Psoas muscle (tissue), 8 donors: ENCODE data around the gene DDX17. TPM values are rescaled to one million over a fixed set of nuclear protein-coding genes. Genes with fewer than 3 reads are reported as not detected.

Experiments used
- ATAC-seq, 4 donors: fragments of 200-7000 bp; cut with Tn5 transposase; one replicate each; pipeline ENCODE4 v1.9.1; 2020; ENCODE audit warnings: moderate library complexity in 3 of 4, mild to moderate bottlenecking in 2 of 4
- DNase-seq, 2 donors: peaks; one replicate each; pipeline ENCODE4 v3.0.0-alpha.2; 2020
- H3K27ac ChIP-seq: fragments of 200-600 bp; one replicate; pipeline ENCODE4 v1.8.0; 2022
- H3K27me3 ChIP-seq, 3 donors: fragments of 200-600 bp in 1 of 3; one replicate each; pipeline versions ENCODE4 v1.6.1 to v1.8.0; 2013 to 2022; ENCODE audit warnings: low read length in 2 of 3, mild to moderate bottlenecking in 2 of 3, moderate library complexity in 1 of 3; ENCODE audit not compliant: insufficient read depth in 3 of 3
- H3K36me3 ChIP-seq, 2 donors: fragments of 200-600 bp in 1 of 2; one replicate each; pipeline versions ENCODE4 v1.6.1 to v1.8.0; 2013 to 2022; ENCODE audit warnings: low read depth in 1 of 2, mild to moderate bottlenecking in 1 of 2, moderate library complexity in 1 of 2; ENCODE audit not compliant: insufficient read depth in 1 of 2
- H3K4me1 ChIP-seq: fragments of 200-600 bp; one replicate; pipeline ENCODE4 v1.8.0; 2022
- H3K4me3 ChIP-seq: fragments of 200-600 bp; one replicate; pipeline ENCODE4 v1.8.0; 2022; ENCODE audit warnings: mild to moderate bottlenecking
- H3K9me3 ChIP-seq: fragments of 200-600 bp; one replicate; pipeline ENCODE4 v1.8.0; 2022
- WGBS, 3 donors: extraction: QIAGEN DNeasy Blood & Tissue Kit; methylation state at CpG; one replicate each; pipeline versions ENCODE4 v1.1.6 to v1.1.7; 2013; 5-methylcytosine and 5-hydroxymethylcytosine counted together
- intact Hi-C, 2 donors: fragments of 100-400 bp; cut with DNase I; formaldehyde crosslinking; loops; one replicate each; pipeline versions ENCODE4 v1.11.0 to v1.14.2; 2022
- polyA plus RNA-seq, 3 donors: library from polyadenylated mRNA; stranded (reverse); fragments of 200-250 nt; gene quantifications; one replicate each; pipeline ENCODE4 v1.2.3, GENCODE V29; 2013
- total RNA-seq, 4 donors: library from RNA; stranded (reverse); fragmentation: NEBNext Ultra II Directional in 2 of 4; extraction: Animal tissue kit (Norgen Biotek cat#: 25700) in 2 of 4; gene quantifications; one replicate each; pipeline versions ENCODE4 v1.2.1 to v1.2.4, GENCODE V29; 2021 to 2023
- TF ChIP-seq, protein P1 (sequence below): fragments of 200-600 bp; IDR thresholded peaks from one replicate; pipeline ENCODE4 v1.8.0; 2022; ENCODE audit warnings: antibody characterized with exemption
- donor health status: healthy with polysubstance abuse.
- donor health status: DM: no; HTN: no; CAD: no; lungs with moderate emphysema.
- donor health status: Bipolar disorder and iron deficiency.
- donor health status: healthy.
- donor health status: DM: yes; HTN: yes; CAD: no.
- donor health status: DM: no; HTN: no; CAD: no.
- donor health status: DM: no; HTN: no; CAD: no.
- donor health status: DM: yes; HTN: yes; CAD: no.

DDX17 gene
- total and polyA plus RNA-seq, 7 donors = 41.4 to 173 (median 127) TPM

DNA sequence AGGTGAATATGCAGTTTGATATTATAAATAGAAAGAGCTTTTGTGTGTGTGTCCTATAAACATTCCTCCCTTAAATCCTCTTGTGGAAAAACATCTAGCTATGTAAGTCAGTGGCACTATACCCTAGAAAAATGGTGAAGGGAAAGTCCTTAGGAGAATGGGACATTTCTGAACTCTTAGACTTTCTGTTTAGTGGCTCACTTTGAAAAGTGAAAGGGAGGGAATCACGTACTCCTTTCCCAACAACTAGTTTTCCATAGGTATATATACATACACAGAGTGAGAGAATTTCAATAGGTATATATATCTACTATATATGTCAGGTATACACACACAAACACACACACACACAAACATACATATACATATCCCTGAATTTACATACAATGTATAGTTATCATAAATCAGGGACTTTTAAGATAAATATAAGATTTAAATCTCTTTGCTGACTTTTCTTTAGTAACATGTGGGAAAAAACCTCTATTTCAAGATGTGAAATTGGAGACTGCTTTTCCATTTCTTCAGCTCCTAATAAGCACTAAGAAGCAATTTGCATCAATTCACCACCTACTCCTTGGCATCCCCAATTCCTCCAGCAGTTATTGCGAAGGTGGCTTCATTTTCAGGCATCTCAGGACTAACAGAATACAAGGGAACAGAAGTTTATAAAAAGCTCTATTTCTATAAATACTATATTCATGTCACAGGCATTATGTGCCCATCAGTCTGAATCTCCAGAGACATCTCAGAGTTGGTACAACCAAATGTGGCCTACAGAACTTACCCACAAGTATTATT lies 13.5 kb upstream of the DDX17 start:
- ATAC-seq (no peak), DNase-seq (no peak)
- intact Hi-C loops = no loop called here
- no peaks in the 10 kb centered on the region for H3K4me1 ChIP-seq
- no peaks in the 10 kb centered on the region for H3K27me3 ChIP-seq
- H3K4me3 ChIP-seq = no peak overlapping the region
- H3K27ac ChIP-seq = no peak overlapping the region
- H3K9me3 ChIP-seq = no peaks in the 10 kb centered on the region
- no peaks in the 10 kb centered on the region for H3K36me3 ChIP-seq
- WGBS, 3 donors = 96 to 99% (median 96%) methylated on average over 2 of the region's 2 CpGs
- TF ChIP-seq, protein P1, sequence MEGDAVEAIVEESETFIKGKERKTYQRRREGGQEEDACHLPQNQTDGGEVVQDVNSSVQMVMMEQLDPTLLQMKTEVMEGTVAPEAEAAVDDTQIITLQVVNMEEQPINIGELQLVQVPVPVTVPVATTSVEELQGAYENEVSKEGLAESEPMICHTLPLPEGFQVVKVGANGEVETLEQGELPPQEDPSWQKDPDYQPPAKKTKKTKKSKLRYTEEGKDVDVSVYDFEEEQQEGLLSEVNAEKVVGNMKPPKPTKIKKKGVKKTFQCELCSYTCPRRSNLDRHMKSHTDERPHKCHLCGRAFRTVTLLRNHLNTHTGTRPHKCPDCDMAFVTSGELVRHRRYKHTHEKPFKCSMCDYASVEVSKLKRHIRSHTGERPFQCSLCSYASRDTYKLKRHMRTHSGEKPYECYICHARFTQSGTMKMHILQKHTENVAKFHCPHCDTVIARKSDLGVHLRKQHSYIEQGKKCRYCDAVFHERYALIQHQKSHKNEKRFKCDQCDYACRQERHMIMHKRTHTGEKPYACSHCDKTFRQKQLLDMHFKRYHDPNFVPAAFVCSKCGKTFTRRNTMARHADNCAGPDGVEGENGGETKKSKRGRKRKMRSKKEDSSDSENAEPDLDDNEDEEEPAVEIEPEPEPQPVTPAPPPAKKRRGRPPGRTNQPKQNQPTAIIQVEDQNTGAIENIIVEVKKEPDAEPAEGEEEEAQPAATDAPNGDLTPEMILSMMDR = no peak

DNA sequence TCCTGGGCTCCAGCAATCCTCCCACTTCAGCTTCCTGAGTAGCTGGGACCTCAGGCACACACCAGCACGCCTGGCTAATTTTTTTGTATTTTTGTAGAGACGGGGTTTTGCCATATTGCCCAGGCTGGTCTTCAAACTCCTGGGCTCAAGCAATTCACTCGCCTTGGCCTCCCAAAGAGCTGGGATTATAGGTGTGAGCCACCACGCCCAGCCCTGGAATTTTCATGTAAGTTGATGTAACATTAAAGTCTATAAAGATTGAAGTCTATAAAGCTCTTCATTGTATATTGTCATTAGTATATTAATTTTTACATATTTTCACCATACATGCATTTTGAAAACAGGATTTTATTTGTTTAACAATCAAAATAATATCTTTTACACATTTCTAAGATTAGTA lies 12.5 kb upstream of the DDX17 start:
- H3K4me3 ChIP-seq = no peak overlapping the region
- intact Hi-C loops = no loop called here
- TF ChIP-seq, protein P1 = no peak
- no peaks in the 10 kb centered on the region for H3K9me3 ChIP-seq
- H3K36me3 ChIP-seq = no peaks in the 10 kb centered on the region
- no peaks in the 10 kb centered on the region for H3K27me3 ChIP-seq
- 93 to 97% (median 94%) methylated on average over 4 of the region's 4 CpGs for WGBS, 3 donors
- no peaks in the 10 kb centered on the region for H3K4me1 ChIP-seq
- ATAC-seq (no peak), DNase-seq (no peak)
- H3K27ac ChIP-seq = no peak overlapping the region

DNA sequence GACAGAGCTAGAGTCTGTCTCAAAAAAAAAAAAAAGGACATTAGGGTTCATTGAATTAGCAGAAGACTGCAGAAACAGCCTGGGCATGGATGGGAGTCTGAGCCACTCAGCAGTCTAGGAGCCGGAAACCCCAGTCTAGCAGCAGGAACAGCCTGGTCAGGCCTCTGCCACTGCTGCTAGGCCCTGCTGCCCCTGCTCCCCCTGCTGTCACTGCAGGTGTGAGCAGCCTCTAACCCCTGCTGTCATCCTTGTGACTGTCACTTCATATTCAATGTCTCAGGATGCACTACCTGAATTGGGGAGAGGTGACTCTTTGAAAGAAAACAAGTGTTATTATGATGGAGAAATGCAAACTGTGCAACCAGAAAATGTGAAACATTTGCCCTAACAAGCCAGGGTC lies 7.0 kb upstream of the DDX17 start:
- no peak for DNase-seq
- H3K27me3 ChIP-seq = no peaks in the 10 kb centered on the region
- ATAC-seq = no peak
- intact Hi-C loops = no loop called here
- H3K4me1 ChIP-seq = no peaks in the 10 kb centered on the region
- H3K27ac ChIP-seq = no peak overlapping the region
- TF ChIP-seq, protein P1 = no peak
- no peak overlapping the region for H3K4me3 ChIP-seq
- no peaks in the 10 kb centered on the region for H3K36me3 ChIP-seq
- WGBS, 3 donors = 67 to 91% (median 83%) methylated on average over 1 of the region's 1 CpG
- no peaks in the 10 kb centered on the region for H3K9me3 ChIP-seq

DNA sequence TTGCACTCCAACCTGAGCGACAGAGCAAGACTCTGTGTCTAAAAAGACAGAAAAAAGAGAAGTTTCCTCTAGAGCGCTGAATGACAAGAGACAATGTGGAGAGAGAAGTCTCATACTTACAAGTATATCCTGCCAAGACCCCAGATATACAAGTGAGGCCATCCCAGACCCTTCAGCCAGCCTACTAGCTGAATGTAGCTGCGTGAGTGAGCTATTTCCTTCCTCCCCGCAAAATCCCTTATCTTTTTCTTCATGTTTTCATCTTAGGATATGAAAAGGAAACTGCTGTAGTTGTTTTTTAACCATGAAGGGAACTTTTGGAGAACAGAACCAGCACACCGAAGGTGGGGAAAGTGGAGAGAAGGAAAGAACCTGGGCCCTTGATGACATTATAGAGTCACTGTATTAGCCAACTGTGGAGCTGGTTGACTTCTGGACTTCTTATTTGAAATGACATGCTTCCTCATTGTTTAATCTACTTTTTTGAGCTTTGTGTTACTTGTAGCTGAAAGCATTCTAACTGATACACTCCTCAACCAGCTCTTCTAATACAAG lies 4.4 kb upstream of the DDX17 start:
- no peaks in the 10 kb centered on the region for H3K9me3 ChIP-seq
- intact Hi-C loops = no loop called here
- peaks cover 6% of the 10 kb centered on the region for H3K4me1 ChIP-seq
- DNase-seq (no peak), ATAC-seq (no peak)
- TF ChIP-seq, protein P1 = no peak
- WGBS, 3 donors = 91 to 95% (median 92%) methylated on average over 5 of the region's 5 CpGs
- H3K27ac ChIP-seq = no peak overlapping the region
- no peaks in the 10 kb centered on the region for H3K27me3 ChIP-seq
- H3K36me3 ChIP-seq = no peaks in the 10 kb centered on the region
- no peak overlapping the region for H3K4me3 ChIP-seq
